GM19395 (cell line): ENCODE data around the gene SMIM41.

Source experiments
- ATAC-seq: cut with Tn5 transposase; IDR thresholded peaks from one replicate; pipeline ENCODE4 v1.9.1; 2021; ENCODE audit warnings: mild to moderate bottlenecking, moderate library complexity; ENCODE audit not compliant: unreplicated experiment

The SMIM41 gene

GRCh38 chr12:52079576-52080402 lies at the start of gene SMIM41:
Gene SMIM41 (plus strand): TSS chr12:52079704. CDS start chr12:52079780, 76 bp downstream.
- no peak for ATAC-seq

GRCh38 chr12:52032446-52032803 lies 47.1 kb upstream of the SMIM41 start:
- no peak for ATAC-seq

GRCh38 chr12:52032804-52033445 lies 46.6 kb upstream of the SMIM41 start:
- ATAC-seq: peak; percentile 94

DNA sequence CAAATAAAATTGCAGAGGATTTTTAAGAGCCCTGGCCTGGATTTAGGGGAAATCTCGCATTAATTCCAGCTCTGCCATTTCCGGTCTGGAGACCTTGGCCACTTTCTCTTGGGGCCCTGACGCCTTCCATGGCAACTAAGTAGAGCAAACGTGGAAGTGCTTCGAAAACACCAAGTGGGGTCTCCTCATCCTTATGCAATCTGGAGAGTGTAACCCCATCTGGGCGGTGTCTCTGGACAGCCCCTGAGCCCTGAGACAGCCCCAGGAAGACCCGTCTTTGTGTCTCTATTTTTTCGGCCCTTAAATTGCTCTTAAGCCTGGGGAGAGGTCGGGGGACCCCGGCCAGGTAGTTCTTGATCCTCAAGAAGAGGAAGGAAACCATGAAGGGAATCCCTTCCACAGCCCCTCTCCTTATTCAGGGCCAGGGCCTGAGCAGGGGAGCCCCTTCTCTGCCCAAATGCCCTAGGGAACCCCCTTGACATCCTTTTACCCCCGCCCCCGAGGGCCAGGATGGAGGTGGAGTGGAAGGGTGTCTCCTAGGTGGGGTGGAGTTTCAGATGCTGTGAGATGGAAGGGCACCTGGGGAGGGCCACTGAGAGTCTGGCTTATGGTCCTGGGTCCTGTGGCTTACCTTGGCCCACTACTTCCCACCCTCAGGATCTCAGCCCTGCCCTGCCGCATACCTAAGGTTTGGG lies 45.9 kb upstream of the SMIM41 start:
- ATAC-seq: no peak

DNA sequence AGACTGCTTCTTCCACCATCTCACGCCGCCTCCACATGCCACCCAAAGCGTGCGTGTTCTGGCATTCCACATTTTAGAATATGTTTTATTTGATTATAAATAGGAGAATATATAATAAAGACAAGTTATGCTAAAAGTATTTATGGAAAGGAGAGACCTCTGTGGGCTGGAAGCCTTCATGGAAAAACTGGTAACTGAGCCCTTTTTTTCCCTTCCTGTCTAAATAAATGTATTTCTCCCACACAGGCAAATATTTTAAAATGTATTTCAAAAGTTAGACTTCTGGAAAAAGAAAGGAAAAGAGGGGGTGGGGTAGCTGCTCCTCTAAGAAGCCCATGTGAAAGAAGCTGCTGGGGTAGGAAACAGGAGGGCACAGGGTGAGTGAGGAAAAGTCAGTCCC lies 44.3 kb upstream of the SMIM41 start:
- ATAC-seq: no peak

DNA sequence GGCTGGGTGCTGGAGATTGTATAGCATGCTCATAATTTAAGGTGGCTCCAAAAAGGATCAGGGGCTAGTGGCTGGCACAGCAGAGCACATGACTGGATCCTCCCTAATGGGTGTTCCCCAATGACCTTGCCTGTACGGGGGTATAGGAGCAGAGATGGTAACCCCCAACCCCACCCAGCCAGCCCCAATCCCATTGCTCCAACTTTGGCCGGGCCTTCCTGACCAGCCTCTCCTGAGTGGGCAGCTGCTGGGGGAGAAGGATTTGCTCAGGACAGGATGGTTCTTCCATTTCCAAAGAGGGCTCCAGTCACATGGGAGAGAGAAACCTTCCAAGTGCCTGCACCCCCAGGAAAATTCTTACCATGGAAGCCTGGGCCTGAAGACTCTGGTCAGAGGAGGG lies 43.6 kb upstream of the SMIM41 start:
- ATAC-seq: no peak

DNA sequence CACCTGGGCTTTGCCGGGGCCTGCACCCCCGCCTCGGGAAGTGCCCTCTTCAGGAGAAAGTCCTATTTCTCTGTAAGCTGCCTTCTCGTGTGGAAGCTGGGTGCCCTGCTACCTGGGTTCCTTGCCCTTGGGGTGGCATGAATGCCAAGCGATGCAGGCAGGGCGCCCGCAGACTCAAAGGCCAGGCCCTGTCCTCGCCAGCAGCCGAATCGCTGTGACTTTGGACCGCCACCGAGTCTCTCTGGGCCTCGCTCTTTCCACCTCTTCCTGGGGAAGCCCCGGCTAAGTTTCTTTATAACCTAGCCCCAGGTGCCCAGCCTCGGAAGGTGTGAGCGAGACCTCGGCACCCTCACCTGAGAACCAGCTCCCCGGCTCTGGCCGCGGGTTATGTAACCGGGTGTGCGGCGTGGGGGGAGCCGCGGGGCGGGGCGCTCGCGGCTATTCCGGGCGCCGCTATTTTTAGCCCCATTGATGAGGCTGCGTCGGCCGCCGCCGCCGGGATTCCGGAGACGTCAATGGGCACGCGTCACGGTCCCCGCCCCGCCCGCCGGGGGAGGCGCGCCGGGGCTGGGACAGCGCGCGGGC lies 42.8 kb upstream of the SMIM41 start:
- peak; percentile 41 for ATAC-seq

GRCh38 chr12:52037248-52037861 lies 42.1 kb upstream of the SMIM41 start:
- ATAC-seq: no peak

GRCh38 chr12:52038447-52038846 lies 41.1 kb upstream of the SMIM41 start:
- no peak for ATAC-seq

GRCh38 chr12:52041035-52041434 lies 38.5 kb upstream of the SMIM41 start:
- no peak for ATAC-seq

DNA sequence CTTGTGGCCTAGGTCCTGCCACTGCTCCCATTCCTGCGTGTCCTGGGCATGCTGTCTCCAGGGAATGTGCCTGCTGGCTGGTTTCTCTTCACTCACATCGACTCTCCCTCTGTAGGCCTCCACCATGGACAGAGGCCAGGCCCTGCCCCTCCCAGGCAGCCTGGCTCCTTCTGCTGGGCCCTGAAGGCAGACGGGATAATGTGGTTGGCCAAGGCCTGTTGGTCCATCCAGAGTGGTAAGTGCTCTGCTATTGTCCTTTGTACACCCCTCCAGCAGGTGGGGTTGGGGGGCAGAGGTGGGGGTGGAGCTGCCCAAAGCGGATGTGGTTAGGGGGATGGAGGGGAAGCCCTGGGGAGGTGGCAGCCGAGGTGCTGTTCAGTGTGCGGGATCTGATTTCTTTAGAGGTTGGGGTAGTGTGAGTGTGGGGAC lies 37.8 kb upstream of the SMIM41 start:
- ATAC-seq: no peak

- no peak for ATAC-seq
Observed at GRCh38 chr12:52042706-52043385, 36.7 kb upstream of the SMIM41 start.

DNA sequence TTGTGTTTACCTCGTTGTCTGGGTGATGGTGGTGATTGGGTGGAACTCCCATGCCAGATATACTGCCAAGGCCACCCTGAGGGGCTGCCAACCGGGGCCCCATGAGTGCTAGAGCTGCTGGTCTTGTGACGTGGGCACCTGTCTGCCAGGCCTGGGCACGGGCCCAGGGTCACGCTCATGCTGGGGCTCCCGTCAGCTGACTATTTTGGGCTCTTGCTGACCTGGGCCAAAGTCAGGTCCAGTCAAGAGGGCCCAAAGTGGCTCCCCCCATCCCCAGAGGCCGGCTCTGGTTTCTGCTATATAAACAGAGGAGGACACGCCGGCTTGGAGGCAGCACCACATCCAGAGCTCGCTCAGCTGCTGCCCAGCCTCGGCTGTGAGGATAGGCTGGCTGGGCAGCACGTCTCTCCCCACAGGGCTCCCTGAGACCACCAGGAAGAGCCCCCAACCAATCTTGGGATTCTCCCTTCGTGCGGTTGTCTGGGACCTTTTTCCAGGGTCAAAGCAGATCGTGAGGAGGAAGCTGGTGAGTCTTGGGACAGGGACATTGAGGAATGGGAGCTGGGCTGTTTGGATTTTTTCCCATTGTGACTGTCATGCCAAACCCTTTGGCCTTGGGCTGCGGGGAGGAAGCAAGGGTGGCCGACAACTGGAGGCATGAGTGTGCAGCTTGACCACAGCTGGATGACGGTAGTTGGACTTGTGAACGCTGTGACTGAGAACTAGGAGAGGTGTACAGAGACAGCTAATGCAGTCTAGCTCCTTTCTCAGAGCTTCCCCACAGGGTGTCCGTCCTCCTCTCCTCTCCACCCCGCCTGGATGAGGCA lies 35.9 kb upstream of the SMIM41 start:
- no peak for ATAC-seq

- no peak for ATAC-seq
Observed at GRCh38 chr12:52044292-52044983, 35.1 kb upstream of the SMIM41 start.

DNA sequence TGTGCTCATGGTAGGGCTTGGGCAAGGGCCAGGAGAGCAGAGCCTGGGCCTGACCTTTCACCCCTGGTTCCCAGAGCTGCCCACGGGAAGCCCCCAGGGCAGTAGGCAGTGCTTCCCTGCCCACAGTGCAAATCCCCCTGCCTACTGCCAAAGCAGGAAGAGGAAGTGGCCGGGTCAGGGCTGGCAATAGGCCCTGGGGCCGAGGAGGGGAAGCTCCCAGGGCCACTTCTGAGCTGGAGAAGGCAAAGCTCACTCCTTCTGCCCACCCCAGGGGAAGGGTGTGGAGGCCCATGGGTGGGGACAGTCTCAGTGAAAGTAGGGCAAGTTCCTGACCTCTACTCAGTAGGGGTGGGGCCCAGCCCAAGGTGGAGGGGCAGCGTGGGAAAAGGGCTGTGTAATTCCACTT lies 33.7 kb upstream of the SMIM41 start:
- no peak for ATAC-seq

DNA sequence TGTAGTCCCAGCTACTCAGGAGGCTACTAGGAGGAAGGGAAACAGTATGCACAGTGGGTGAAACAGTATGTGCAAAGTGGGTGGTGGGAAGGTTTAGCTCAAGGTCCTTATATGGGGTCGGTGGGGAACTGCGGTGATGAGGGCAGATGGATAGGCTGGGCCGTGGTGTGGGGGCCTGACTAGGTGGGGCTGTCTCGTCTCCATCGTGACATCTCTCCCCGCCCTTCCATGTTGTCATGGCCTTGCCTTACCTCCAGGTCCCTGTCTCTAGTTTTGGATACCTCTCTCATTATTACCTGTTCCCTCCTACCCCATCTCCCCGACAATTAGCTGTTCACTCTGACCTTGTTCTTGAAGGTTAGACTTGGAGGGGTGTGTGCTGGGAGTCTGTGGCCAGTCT lies 32.6 kb upstream of the SMIM41 start:
- ATAC-seq: no peak

- ATAC-seq: no peak
Observed at GRCh38 chr12:52049286-52049685, 30.2 kb upstream of the SMIM41 start.

DNA sequence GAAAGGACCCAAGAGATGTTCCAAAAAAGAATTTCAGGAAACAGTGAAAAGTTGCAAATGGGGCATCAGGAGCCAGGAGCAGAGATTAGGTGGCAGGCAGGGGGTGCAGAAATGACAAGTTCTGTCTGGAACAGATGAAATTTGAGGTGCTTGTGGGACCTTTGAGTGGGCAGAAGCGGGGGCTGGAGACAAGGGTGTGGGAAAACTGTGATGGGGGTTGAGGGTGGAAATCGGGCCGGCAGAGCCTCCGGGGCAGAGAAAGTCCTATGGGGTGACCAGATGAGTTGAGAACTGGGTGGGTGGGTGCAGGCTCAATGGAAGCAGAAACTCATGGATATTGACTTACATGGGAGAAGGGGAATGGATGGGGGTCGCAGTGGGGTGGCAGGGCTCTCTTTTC lies 29.8 kb upstream of the SMIM41 start:
- no peak for ATAC-seq

DNA sequence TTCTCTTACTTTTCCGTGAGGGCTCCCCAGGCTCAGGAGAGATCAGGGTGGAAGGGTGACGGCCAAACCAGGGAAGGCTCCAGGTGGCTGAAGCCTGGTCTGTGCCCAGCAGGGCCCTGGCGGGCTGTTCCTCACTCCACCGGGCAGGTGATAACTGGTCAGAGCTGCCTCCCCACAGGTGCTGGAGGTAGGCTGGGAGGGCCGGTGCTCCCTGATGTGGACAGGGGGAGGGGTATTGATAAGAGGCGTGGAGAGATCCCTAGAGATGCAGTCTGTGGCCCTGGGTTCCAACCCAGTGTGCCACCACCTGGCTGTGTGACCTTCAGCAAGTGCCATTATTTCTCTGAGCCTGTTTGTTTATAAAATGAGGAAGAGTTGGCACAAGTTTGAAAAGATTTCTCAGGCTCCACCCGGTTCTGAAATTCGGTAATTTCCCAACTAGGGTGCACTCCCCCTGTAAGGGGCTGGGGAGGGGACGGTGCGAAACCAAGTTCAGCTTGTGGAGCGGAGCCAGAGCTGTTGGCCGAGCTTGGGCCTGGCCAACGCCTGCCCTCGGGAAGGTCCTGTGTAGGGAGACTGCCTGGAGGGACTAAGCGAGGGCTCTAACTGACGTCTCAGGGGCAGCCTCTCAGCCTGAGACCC lies 29.3 kb upstream of the SMIM41 start:
- no peak for ATAC-seq
